GM21737 (cell line): ENCODE measurements around the gene SUCNR1.
"Not testable (repeated sequence)": the region's sequence is repeated elsewhere in the genome, so short reads cannot be mapped to it uniquely, and the experiment has no call there.

Source experiments
- ATAC-seq: cut with Tn5 transposase; IDR thresholded peaks from one replicate; pipeline ENCODE4 v1.9.1; 2021; ENCODE audit warnings: mild to moderate bottlenecking, moderate library complexity; ENCODE audit not compliant: unreplicated experiment

The SUCNR1 gene

DNA sequence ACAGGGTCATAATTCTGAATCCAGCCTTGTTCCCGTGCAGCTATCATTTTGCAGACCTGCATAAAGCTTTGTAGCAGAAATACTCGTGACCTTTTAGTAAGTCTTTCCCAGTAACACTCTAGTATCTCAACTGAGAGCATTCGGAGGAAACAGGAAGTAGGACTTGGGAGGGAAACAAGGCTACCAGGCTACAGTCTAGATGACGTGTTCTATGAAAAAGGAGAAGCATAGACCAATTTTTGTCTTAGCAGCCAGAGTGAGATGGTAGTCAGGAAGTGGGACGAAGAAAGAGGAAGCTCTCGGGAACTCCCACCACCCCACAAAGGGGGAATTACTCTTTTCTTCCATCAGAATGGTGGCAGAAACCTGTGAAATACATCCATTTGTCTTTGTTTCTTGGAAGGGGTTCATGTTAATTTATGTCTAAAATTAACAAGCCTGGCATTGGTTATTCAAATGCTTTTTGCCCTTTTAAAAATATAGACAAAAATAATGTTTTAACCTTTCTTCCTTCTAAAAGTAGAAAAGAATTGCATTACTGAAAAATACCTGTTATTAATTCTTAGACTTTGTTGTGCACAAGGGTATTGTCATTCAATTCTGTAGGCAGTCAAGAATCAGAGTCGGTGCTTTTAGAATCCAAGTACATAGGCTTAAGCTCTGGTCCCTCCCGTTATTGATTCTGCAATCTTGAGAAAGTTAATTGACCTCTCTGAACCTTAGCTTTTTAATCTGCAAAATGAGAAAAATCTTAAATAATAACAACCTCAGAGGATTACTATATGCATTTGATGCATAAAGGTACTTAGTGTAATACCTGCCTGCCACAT lies 1.6 kb upstream of the SUCNR1 start:
- ATAC-seq = peak; percentile 74

DNA sequence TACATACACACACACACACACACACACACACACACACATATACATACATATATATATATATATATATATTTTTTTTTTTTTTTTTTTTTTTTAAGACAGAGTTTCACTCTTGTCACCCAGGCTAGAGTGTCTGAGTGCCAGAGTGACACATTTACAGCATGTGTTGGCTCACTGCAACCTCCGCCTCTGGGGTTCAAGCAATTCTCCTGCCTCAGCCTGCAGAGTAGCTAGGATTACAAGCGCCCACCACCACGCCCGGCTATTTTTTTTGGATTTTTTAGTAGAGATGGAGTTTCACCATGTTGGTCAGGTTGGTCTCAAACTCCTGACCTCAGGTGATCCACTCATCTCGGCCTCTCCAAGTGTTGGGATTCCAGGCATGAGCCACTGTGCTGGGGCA lies 636 bp downstream of the SUCNR1 start:
- not testable (repeated sequence) for ATAC-seq

GRCh38 chr3:151875759-151876158 lies 2.3 kb downstream of the SUCNR1 start:
- ATAC-seq = peak; percentile 77

- no peak for ATAC-seq
Observed at GRCh38 chr3:151877269-151877668, 3.8 kb downstream of the SUCNR1 start.

DNA sequence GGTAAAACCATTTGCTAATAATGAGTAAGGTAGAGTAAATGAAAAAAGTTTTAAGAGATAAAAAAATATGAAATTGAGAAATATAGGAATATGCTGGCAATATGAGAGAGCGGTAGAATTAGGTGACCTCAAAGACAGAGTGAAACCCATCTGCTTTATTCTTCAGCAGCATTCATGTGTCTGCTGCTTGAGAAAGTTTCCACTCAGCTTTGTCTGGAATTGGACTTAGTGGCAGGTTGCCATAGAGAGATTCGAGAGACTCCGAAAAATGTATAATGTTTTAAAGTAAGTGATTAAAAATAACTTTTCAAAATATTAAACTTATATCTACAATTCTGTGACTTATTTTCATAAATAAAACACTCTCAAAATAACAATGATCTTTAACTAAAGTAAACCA lies 5.0 kb downstream of the SUCNR1 start:
- ATAC-seq = no peak

DNA sequence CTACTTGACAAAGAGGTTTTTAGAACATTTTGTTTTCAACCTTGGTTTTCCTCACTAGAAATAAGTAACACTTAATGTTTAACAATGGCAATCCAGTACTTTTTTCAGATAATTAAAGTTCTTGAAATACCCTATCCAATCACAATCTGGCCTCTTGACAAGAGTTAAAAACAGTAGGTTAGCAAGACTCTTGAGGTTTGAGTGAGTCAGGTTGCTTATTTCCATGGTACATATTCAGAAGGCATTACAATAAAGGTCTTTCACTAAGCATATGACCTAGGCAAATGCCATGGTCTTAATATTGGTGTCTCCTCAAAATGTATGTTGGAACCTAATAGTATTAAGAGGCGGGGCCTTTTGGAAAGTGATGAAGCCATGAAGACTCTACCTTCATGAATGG lies 5.6 kb downstream of the SUCNR1 start:
- no peak for ATAC-seq

GRCh38 chr3:151879679-151880415 lies 6.4 kb downstream of the SUCNR1 start:
- peak; percentile 45 for ATAC-seq

DNA sequence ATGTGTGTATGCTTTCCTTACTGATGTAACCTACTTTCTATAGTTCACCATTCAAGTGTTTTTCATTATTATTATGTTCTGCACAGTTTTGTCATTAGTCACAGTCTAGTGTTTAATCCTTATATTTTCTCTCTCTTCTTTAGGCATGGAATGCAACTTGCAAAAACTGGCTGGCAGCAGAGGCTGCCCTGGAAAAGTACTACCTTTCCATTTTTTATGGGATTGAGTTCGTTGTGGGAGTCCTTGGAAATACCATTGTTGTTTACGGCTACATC lies 6.9 kb downstream of the SUCNR1 start:
- no peak for ATAC-seq

DNA sequence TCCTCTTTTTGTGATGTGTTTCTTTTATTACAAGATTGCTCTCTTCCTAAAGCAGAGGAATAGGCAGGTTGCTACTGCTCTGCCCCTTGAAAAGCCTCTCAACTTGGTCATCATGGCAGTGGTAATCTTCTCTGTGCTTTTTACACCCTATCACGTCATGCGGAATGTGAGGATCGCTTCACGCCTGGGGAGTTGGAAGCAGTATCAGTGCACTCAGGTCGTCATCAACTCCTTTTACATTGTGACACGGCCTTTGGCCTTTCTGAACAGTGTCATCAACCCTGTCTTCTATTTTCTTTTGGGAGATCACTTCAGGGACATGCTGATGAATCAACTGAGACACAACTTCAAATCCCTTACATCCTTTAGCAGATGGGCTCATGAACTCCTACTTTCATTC lies 7.7 kb downstream of the SUCNR1 start:
- ATAC-seq = no peak

- not testable (repeated sequence) for ATAC-seq
Observed at GRCh38 chr3:151885397-151885796, 12.0 kb downstream of the SUCNR1 start.

DNA sequence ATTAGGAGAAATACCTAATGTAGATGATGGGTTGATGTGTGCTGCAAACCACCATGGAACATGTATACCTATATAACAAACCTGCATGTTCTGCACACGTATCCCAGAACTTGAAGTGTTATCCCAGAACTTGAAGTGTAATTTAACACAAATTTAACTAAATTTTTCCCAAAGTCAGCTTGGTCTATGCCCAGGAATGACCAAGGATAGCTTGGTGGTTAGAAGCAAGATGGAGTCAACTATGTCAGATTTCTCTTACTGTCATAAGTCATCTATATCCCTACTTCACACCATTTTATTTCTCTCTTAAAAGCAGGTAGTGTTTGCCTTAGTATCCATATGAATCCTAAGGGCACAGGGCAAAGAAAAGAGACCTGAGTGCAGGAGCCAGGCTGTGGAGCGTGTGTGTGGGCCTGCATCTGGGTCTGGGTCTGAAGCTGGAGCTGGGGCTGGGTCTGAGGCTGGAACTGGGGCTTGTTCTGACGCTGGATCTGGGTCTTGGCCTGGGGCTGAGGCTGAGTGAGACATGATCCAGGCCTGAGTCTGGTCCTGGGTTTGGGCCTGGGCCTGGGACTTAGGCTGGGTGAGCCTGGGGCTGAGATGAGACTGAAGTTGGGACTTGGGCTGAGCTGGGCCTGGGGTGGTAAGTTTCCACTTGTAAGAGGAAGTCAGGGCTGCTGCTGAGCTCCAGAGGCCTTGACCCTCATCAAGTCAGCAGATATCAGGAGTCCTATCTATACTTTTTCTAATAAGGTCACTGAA lies 14.2 kb downstream of the SUCNR1 start:
- not testable (repeated sequence) for ATAC-seq

DNA sequence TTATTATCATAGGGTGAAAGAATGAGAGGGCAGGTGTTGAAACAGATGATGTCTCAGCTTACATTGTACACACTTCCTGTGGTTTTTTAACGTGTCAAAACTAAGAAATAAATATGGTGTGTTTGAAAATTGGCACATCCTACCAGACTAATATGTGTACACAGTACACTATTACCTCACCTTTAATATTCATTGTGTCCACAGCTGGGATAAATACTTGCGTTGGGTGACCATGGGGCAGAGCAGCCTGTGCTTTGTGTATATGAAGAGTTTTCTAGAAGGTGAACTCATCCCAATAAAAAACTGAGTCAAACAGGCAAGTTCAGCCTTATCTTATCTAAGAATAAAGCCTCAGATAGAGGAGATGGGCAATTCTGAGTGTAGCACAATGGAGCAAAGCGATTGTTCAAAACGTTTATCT lies 17.3 kb downstream of the SUCNR1 start:
- ATAC-seq = peak; percentile 77

DNA sequence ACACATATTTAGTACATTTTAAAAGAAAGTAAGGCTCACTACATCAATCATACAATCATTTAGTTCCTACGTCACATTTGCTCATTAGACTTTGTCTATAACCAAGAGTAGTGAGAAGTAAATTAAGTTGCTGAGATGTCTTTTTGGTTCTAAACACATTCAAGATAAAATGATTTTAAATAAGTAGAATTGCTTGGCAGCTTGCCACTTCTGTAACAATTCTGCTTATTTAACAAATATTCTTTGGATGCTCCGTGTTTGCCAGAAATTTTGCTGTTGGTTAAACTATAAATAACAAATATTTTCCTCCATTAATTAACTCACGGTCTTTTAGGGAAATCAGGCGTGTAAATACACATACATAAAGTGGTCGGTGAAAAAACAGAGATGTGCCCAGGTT lies 18.3 kb downstream of the SUCNR1 start:
- no peak for ATAC-seq

GRCh38 chr3:151894219-151894618 lies 20.8 kb downstream of the SUCNR1 start:
- ATAC-seq = no peak

GRCh38 chr3:151895478-151896241 lies 22.2 kb downstream of the SUCNR1 start:
- ATAC-seq = no peak

DNA sequence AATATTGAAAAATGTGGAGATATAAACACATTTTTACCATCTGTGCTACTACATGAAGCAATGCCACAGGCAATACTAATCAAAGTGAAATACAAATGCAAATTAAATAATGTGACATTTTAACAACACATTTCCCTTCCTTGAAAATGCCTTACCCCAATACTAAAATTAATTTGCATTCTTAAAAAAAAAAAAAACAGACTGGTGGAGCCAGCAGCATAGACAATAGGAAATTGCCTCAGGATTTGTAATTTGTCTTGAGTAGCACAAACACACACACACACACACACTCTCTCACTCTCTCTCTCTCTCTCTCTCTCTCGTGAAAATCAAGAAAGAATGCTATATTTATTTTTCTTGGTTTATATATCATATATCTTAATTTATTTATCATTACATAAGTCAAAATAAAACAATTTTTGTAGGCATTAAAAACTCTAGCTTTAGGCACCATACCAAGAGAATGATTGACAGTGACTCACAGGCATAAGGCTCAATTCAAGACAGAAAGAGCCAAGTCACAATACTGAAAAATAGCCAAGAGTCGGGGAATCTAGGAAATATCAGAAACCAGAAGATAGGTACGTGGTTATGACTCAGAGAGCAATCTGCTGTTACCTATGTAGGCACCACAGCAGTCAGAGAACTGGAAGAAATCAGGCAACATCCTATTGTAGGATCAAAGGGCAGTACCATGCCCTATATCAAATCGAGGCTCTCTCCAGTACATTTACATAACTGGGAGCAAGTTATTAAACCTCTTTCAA lies 23.0 kb downstream of the SUCNR1 start:
- ATAC-seq = no peak

DNA sequence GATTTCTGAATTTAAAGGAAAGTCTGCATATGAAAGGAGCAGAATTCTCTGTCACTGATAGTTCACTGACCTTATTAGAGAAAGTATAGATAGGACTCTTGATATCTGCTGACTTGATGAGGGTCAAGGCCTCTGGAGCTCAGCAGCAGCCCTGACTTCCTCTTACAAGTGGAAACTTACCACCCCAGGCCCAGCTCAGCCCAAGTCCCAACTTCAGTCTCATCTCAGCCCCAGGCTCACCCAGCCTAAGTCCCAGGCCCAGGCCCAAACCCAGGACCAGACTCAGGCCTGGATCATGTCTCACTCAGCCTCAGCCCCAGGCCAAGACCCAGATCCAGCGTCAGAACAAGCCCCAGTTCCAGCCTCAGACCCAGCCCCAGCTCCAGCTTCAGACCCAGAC lies 24.7 kb downstream of the SUCNR1 start:
- ATAC-seq = not testable (repeated sequence)

GRCh38 chr3:151898564-151899261 lies 25.3 kb downstream of the SUCNR1 start:
- ATAC-seq = not testable (repeated sequence)

GRCh38 chr3:151899996-151900395 lies 26.6 kb downstream of the SUCNR1 start:
- no peak for ATAC-seq

GRCh38 chr3:151900460-151900859 lies 27.0 kb downstream of the SUCNR1 start:
- ATAC-seq = no peak
